ENCODE data around the gene LYG1.

LYG1 gene

DNA sequence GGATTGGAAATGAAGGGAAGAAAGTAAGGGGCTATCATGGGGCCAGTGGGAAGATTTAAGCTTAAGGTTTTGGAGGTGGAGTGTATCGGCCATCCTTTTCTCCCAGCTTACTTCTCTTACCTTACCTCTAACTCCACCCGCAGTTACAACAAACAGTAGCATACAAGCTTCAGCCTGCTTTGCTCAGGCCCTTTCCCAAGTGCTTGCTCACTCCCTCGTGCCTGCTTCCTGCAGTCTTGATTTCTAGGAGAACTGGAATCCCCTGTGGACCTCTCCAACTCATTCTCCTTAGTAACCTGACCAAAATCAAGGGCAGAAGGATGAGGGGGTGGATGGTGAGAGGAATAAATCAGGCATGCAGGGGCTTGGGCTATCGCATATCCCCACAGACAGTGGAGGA, 39.8 kb downstream of the LYG1 start:
- DNase-seq, result no peak

DNA sequence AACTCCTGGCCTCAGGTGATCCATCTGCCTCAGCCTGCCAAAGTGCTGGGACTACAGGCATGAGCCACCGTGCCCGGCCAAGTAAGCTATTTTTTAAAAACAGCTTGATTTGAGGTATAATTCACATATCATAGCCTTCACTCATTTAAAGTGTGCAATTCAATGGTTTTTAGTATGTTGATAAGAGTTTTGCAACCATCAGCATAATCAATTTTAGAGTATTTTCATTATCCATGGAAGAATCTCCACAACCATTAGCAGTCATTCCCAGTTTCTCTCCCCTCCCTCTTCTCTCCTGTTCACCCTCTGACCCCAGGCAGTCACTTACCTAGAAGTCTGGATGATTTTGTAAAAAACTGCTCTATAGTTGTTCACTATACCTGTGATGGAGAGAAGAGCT, 40.8 kb downstream of the LYG1 start:
- no peak for DNase-seq

DNA sequence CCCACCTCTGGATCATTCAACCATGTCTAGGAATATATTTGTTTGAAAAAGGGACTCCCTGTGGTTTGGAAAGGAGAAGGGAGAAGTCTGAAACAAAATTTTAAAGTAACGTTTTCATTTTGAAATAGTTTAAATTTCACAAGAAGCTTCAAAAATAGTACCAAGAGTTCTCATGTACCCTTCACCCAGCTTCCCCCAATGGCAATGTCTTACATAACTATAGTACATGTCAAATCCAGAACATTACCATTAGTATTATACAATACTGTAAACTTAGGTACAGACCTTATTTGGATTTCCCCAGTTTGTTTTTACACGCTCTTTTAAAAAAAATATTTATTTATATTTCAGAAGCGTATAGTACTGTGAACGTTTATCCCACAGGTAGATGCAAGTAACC, 41.5 kb downstream of the LYG1 start:
- DNase-seq, result no peak

DNA sequence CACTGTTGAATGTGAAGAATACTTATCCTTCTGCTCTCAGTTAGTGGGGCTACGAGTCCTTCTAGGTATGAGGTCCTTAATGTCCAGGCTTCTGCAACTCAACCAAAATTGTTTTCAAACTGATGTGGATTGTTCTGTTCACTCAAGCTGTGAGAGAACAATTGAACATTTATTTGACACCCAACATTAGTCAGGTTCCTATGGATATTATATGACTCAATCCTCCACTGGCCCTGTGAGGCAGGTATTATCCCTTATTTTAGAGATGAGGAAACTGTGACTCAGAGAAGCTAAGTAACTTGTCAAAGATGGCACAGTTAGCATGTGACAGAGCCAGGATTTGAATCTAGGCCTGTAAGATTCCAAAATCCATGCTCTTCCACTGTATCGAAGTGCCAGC, 44.3 kb downstream of the LYG1 start:
- no peak for DNase-seq

DNA sequence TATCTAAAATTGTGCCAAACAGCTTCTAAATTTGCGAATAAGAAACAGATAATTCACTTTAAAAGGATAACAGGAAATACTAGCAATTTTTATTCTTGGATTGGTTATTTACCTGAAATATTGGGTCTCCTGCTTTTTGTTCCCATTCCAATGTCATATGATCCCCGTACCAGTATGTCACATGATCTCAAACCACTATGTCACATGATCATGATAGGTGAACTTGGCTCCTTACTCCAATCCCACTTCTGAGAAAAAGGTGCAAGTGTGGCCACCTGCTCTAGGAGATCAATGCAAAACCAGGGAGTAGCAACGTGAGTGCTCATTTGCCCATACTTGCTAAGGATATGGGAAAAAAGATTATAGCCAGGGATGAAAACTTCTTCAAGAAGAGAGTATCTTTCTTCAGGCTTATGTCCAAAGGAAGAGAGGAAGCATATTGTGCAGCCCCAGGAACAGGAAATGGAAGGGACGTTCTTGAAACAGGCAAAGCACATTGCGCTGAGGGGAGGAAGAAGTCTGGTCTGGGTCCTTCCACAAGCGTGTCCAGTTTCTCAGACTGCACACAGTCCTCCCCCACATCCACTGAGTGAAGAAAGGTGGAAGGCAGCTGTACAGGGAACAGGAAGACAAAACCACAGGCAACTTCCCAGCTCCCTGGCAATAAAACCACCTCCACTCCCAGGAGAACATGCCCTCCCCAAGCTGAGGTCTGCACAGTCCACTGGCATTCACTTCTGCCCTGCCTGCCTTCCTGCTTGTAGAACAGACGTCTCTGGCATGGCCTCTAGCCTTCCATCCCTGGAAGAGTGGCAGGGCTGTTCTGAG, 45.3 kb downstream of the LYG1 start, which contains the start of gene LYG2:
TSS of gene LYG2 (minus strand) at position 176 of the 828 bp plus-strand sequence. CDS start 1,406 bp downstream, outside the sequence.
- no peak for DNase-seq

DNA sequence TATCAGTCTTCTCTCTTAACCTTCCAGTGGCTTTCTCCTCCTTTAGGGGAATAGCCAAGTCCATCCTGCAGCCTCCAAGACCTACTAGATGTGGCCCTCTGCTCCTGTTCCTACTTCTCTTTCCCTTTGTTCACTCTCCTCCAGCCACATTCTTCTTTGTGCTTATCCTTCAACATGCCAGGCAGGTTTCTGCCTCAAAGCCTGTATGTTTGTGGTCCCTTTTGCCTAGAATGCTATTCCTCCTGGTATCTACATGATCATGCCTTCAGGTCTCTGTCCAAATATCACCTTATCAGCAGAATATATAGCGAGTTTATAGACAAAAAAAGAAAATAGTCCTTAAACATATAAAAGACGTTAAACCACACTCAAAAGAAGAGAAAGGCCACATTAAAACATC, 51.0 kb downstream of the LYG1 start:
- no peak for DNase-seq

DNA sequence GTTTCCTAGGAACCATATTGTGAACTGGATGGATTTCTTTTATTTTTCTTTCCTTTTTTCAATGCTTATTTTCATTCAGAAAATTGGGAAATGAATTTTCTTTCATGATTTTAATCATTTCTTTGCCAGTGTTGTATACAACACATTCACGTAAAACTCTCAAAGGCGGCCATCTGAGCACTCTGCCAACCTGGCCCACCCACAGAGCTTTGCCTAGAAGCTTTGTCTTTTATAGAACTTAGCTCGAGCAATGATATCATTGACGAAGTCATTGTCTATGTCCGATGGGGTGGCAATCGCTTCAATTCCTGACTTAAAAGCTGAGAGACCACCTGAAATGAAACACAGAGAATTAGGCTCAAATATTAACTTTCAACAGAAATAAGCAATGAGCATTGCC, 58.8 kb downstream of the LYG1 start:
- DNase-seq, result no peak

DNA sequence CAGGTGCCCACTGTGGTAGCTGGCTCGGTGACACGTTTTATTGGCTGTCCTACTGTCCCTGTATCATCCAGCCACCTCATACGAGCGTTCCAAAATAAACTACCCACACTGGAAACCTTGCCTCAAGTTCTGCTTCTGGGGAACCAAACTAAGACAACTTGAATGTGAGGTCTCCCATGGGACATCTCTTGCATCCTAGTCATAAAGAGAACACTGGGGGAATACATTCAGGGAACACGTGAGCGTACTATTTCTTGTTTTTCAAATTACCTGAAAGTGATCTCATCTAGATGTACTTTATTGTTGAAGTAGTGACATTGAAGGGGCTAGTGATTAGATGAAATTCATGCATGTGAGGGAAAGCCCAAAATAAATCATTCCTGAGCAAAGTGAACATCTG, 60.6 kb downstream of the LYG1 start:
- DNase-seq, result no peak

DNA sequence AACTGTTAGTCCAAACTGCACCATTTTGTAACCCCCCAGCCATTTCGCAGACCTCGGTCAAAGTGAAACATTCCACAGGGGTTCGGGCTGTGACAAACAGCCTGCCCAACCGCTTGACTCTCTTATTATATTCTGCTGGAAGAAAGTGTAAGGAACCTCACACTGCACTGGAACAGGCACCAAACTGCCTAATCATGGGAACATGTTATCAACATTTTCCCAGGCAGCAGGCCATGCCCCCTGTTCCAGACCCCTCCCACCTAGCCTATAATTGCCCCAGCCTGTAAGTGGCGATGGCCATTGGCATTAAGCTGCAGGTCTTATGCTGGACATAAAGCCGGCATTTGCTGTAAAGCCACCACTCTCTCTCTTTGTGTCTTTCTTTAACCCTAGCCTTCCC, 62.4 kb downstream of the LYG1 start:
- DNase-seq, result no peak

Data from CD4-positive, alpha-beta T cell treated with Interferon alpha-2 for 1 hour (primary cell).